WTC11 (cell line): ENCODE measurements around the gene NKD1.

Experiments used
- AFF4 ChIP-seq: sonication (generic); formaldehyde crosslinking; IDR thresholded peaks from 2 replicates; pipeline ENCODE4 v1.8.1; 2023; ENCODE audit warnings: mild to moderate bottlenecking, missing genetic modification reagents, borderline replicate concordance
- CREM ChIP-seq: sonication (generic); formaldehyde crosslinking; IDR thresholded peaks from 2 replicates; pipeline ENCODE4 v1.8.1; 2022; ENCODE audit warnings: mild to moderate bottlenecking, missing genetic modification reagents, moderate library complexity
- FOXK1 ChIP-seq: sonication (generic); formaldehyde crosslinking; IDR thresholded peaks from 2 replicates; pipeline ENCODE4 v1.8.0; 2022; ENCODE audit warnings: mild to moderate bottlenecking, moderate library complexity, missing genetic modification reagents
- FOXP1 ChIP-seq: sonication (generic); formaldehyde crosslinking; IDR thresholded peaks from 2 replicates; pipeline ENCODE4 v1.8.0; 2022; ENCODE audit warnings: missing genetic modification reagents, mild to moderate bottlenecking, moderate library complexity, borderline replicate concordance
- ZNF423 ChIP-seq: fragments of 250-450 bp; sonication (Bioruptor Pico); IDR thresholded peaks from 2 replicates; pipeline ENCODE4 v2.1.2; 2022; ENCODE audit warnings: mild to moderate bottlenecking, moderate library complexity
- TF ChIP-seq, protein P1 (sequence below): fragments of 200-600 bp; IDR thresholded peaks from 2 replicates; pipeline ENCODE4 v1.8.0; 2022; ENCODE audit warnings: antibody characterized with exemption

- no peak for TF ChIP-seq FOXP1 (CRISPR knock-in tag)
- TF ChIP-seq CREM (CRISPR knock-in tag) = no peak
- TF ChIP-seq FOXK1 (CRISPR knock-in tag) = no peak
- TF ChIP-seq, protein P1, sequence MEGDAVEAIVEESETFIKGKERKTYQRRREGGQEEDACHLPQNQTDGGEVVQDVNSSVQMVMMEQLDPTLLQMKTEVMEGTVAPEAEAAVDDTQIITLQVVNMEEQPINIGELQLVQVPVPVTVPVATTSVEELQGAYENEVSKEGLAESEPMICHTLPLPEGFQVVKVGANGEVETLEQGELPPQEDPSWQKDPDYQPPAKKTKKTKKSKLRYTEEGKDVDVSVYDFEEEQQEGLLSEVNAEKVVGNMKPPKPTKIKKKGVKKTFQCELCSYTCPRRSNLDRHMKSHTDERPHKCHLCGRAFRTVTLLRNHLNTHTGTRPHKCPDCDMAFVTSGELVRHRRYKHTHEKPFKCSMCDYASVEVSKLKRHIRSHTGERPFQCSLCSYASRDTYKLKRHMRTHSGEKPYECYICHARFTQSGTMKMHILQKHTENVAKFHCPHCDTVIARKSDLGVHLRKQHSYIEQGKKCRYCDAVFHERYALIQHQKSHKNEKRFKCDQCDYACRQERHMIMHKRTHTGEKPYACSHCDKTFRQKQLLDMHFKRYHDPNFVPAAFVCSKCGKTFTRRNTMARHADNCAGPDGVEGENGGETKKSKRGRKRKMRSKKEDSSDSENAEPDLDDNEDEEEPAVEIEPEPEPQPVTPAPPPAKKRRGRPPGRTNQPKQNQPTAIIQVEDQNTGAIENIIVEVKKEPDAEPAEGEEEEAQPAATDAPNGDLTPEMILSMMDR = no peak
- no peak for TF ChIP-seq ZNF423 (CRISPR knock-in tag)
- TF ChIP-seq AFF4 (CRISPR knock-in tag) = no peak
These were observed 45.6 kb upstream of the NKD1 start for GRCh38 chr16:50502616-50503011.
